ENCODE results near the gene PRPF38B.

PRPF38B gene

DNA sequence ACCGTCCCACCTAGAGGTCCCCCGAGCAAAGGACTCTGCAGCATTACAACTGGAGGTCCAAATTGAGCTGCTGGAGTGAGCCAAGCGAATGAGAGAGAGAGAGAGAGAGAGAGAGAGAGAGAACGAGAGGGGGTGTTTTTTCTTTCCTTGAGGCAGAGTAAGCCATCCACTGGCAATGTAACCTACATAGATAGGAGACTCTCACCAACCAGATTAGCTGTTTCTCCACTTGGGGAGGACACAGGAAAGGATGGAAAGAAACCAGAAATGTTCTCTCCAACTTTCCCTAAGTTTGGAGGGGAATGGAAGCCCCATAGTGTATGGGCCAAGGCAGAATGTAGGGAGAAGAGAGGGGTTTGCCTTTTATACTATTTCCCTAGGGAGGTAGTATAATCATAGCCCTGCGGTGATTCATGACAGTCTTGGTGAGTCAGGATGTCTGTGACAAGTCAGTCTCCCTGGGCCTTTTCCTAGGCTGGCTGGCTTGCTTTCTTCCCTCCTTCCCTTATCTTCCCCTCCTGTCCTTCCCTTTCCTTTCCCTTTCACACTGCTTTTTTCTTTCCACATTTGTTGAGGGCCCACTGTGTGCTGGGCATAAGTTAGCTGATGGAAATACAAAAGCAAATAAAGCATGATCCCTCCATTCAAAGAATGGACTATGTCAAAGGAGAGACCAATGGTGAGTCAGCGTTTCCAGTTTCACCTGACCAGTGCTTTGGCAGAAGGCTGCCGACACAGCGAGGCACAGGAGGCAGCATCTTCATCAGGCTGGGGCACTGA, 27.7 kb downstream of the PRPF38B start:
- DNase-seq, result no peak

DNA sequence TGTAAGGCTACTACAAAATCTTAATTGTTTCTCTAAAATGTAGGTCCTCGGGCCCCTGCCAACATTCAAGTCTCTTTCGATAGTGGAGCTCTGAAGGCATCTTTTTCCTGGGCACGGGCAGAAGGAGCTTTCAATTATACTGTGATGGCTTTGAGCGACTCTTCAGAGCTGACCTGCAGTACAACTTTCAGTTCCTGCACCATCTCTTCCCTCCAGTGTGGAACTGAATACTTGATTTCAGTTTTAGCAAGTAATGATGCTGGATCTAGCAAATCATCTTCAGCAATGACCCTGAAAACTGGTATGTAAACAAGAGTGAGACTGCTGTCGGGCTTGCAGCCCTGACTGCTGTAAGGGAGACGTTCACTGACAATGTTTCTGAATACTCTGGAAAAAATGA, 30.2 kb downstream of the PRPF38B start:
- no peak for DNase-seq

DNA sequence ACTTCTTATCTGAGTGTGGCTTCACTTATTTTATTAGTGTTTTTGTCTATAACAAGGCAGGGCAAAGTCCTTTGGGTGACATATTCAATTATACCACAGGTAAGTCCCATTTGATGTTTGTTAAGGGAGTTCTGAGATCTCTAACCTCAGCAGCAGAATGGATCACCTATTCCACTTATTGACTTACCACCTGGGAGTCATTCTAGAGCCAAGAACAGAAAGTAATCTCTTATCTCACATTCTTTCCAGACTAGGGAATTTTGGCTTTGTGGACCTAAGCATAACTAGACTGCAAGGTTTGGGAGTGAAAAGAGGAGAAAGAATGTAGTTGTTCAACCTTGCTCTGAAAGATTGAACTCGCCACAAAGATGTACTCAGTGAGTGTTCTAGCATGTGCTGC, 33.8 kb downstream of the PRPF38B start:
- DNase-seq, result no peak

DNA sequence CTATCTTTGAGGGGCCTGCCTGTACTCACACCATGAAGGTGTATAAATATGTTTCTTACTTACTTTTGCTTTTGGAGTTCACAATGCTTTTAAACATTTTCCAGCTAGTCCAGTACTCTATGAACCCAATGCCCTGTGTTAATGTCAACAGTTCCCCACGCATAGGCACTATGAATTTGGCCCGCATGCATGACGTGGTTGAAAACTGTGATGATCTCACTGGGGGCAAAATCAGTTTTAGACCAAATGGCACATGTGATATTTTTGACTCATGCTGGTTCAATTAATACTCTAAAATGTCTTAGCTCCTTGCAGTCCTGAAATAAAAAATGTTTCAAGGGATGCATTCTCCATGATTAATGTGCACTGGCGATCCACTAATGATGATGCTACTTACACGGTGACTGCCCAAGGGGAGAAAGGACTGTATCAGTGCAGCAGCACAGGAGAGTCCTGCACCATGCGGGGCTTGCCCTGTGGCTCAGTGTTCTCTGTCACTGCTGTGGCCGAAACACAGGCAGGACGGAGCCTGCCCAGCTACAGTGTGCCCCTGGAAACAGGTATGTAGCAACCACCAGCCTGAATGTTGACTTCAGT, 36.3 kb downstream of the PRPF38B start:
- DNase-seq, result no peak

DNA sequence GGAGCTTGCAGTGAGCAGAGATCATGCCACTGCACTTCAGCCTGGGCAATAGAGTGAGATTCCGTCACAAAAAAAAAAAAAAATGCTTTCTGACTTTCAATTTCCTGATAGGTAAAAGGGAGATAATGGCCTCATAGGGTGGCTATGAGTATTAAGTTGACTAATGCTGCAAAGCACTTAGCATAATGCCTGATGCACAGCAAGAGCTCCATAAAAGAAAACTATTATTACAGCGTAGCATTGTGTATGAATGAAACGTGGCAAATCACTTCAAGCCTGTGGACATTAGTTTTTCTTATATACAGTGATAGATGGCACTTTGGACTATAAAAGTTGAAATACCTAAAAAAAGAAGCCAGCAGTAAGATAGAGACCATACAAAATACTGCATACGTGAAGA, 37.4 kb downstream of the PRPF38B start:
- no peak for DNase-seq

DNA sequence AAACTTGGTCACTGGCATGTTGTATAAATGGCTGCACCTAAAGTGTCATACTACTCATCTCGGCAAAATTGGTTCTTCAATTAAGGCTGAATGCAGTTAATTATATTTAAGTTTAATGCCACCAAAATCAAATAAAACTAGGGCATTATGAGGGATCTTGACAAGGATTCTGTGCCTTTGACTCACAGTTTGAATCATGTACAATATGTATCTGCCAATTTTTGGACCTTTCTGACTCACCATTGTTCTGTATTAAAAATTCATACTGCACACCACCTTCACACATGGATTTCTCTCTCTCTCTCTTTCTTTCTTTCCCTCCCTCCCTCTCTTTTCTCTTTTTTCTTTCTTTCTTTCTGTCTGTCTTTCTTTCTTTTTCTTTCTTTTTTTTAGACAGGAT, 40.3 kb downstream of the PRPF38B start:
- no peak for DNase-seq

DNA sequence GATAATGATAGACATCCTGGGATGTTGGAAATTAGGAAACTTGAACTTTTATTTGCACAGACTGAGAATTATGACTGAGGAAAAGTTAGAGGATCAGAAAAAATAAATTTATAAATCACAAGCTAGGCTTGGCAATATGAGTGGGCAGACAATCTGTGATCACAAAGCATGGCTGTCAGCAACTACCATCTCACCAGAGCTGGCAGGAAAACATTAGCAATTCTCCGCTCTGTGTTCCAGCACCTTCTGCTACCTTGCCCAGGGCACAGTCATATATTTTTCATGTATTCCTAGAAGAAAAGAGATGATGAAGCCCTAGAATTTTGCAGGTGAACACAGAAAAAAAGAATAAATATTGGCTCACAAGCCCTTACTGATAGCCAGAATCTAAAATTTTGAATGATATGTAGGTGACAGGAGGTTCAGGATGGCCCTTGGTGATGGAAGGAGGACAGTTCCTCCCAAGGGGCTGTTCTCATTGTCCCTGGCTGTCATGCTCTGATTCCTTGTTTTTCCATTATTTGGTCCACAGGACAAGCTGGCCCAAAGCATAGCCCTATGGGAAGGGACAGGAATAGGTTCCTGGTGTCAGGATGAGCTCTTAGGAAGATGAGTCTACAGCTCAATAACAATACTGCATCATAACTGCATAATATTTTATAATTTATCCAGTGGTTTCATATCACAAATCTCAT, 42.2 kb downstream of the PRPF38B start:
- no peak for DNase-seq

DNA sequence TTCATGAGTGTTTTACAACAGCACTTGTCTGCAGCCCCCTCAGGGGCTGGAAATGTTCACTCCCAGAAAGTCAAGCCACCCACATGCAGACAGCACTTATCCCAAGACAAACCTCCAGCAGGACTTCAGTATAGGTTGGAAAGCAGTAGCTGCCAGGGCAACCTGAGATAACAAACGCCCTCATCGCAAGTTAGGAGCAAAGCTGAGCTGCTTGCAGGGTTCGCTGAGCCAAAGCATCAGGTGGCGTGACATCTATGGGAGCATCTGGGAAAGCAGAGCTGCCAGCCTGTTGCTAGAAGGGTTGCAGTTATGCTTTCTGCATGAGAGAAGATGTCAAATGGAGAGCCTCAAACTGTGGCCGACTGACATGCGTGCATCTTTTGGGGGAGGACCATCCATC, 50.1 kb downstream of the PRPF38B start:
- DNase-seq, result no peak

DNA sequence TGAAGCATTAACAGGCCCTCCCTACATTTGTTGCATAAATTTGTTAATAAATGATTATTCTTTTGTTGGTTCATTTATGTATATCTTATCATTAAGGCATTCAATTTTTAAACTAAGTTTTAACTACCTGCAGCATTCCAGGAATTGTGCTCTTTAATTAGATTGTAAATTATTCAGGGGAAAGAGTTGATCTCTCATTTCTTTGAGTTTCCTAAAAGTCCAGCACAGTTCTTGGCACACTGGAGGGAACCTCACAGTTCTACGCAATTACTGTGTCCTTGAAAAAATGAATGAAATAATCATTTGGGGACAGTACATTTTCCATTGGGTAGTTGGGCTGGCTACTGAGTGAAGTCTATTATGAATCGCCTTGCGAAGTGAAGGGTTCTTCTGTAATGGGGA, 53.9 kb downstream of the PRPF38B start:
- DNase-seq, result no peak

DNA sequence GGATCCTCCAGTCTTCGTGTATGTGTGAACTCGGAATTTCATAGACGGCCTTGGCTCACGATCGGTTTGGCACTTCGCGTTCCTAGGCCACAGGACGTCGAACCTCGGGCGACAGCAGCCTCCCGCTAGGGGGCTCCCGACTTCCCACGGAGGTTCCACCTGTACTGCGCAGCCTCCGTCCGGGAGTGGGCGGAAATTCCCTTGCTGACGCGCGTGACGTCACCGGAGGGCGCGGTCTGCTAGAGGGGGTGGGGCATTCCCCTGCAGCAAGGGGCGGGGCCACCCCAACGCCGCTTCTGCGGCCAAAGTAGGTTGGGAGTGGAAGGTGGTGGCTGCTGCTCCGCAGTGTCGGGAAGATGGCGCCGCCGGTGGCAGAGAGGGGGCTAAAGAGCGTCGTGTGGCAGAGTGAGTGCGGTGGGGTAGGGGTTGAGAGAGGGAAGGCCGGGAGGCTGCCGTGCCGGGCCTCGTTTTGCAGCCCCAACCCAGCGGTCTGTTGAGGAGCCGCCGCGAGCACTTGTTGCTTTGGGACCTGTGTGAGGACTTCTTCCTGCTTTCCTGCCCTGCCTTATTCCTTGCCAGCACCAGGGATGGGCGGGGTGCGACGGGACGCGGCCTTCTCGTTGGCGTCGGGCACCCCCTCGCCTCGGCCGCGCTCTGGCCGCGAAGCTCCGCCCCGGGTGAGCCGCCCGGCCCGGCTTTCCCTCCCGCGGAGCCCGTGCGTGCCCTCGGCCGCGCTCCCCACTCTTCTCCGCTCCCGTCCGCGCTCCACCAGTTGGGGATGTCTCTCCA, 54.5 kb downstream of the PRPF38B start, which contains the start of gene STXBP3:
TSS of gene STXBP3 (plus strand) at position 293 of the 789 bp plus-strand sequence. CDS start at position 357, 64 bp downstream.
- peak; percentile 100 for DNase-seq

DNA sequence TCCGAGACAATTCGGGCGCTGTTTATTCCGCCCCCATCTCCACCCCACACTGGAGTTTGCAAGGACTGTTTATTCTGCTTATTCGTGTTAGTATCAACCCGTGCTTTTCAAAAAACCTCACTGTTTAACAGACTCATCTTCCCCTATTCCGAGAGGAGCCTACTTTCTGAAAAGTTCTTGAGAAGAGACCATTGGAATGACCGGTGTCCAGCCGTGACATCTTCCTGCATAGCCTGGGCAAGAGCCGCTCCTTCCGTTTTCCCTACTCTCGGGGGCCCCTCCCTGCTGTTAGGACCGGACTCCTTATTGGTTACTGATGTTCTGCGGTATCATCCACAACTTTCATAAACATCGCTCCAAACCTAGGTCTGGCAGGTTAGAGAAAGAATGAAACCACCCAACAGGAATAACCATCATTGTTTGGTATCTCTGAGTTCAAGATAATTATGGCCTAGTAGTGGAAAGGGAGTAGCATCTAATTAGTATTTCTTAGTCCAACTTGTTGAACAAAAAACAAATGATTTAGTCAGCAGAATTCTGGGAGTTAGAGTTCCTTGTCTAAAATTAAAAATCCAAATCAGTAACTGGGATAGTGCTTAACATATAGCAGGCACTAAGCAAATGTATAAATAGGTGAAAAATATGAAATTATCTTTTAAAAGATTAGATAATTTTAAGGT, 55.2 kb downstream of the PRPF38B start:
- DNase-seq, result peak; percentile 25

DNA sequence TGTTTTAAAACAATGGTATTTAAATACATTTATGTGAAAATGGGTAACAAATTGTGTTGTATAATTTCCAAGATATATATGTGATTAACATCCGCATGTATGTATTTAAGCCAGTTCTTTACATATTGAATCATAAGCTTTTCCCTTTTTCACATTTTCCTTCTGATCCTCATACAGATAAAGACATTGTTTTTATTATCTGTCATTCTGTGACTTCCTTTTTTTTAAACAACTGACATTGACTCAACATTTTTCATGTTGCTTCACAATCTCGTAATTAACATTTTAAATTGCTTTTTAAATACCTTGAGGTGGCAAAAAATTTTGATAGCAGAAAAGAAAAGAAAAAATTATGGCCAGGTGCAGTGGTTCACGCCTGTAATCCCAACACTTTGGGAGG, 55.8 kb downstream of the PRPF38B start:
- DNase-seq, result no peak

DNA sequence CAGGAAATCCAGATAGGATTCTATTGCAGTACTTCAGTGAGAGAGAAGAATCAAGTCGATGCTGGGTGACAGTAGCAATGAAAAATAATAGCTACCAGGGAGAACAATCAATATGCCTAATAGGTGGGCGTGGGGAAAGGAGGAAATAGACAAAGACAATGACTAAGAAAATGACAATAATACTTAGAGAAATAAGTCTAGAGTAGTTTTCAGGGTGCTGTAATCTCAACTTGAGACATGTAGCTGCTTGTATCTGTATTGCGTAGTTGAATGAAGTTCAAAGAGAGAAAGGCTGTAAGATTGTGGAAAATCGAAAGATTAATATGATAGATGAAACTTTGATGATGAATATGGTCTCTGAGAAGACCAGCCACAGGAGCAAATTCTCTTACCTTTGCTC, 57.0 kb downstream of the PRPF38B start:
- no peak for DNase-seq

DNA sequence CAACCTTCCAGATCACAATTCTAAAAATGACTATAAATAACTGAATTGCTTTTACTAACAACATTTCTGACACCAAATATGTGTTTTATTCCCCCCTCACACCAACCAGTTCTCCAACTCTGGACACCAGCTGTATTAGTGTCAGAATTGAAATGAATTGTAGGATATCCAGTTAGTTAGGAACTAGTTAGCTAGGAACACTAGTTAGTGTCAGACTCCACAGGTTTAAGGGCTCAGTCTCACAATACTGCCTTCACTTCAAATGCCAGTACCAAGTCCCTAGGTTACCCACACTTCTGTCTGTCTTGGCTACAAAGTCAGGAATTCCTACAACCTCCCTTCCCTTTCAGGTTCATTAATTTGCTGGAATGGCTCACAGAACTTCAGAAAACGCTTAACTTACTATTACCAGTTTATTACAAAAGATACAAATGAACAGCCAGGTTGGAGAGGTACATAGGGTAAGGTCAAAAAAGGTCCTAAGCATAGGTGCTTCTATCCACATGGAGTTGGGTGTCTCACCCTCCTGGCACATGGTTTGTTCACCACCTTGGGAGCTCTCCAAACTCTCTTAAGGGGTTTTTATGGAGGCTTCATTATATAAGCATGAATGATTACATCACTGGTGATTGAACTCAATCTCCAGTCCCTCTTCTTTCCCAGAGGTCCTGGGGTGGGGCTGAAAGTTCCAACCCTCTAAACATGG, 58.5 kb downstream of the PRPF38B start:
- DNase-seq, result no peak
